ENCODE measurements around the gene CLDN12. TPM values are rescaled to one million over a fixed set of nuclear protein-coding genes. Genes with fewer than 3 reads are reported as not detected.
A peak's percentile ranks its signal among the peaks of the same experiment; 100 is the strongest.
"Not testable (repeated sequence)": the region's sequence is repeated elsewhere in the genome, so short reads cannot be mapped to it uniquely, and the experiment has no call there.

Gene CLDN12
- total RNA-seq, 4 donors from 2014 or later: 17.6 to 33.6 (median 20.1) TPM

DNA sequence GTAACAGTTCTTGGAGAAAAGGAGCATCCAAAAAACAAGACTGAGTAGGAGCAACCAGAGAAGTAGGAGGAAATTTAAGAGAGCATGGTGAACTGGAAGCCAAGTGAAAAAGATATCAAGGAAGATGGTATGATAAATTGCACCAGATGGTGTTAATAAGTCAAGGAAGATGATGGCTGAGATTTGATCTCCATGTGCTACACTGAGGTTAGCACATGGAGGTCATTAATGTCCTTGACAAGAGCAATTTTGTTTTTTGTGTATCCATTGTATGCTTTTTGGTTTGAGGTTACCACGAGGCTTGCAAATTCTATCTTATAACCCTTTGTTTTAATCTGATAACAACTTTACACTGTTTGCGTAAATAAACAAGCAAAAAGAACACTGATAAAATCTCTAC lies 54.8 kb downstream of the CLDN12 start:
- Histone ChIP-seq H3K27me3 (no peaks in the 10 kb centered on the region), H3K4me3 (no peak overlapping the region), H3K36me3 (no peaks in the 10 kb centered on the region), H3K27ac (replicated peaks in 1 of 4) (no peak overlapping the region), H3K4me1 (peaks cover 0 to 13% (median 6%) of the 10 kb centered on the region in 4 donors), H3K9me3 (no peaks in the 10 kb centered on the region)
- intact Hi-C loops (cut with DNase I): loop anchor here (10.0 kb wide), 1 partner anchor 167 kb away; no protein-coding TSS in a partner anchor
- WGBS: 86% methylated on average over 2 of the region's 2 CpGs
- DNase-seq (ENCODE audit: extremely low spot score): no peak
- TF ChIP-seq, protein P1, sequence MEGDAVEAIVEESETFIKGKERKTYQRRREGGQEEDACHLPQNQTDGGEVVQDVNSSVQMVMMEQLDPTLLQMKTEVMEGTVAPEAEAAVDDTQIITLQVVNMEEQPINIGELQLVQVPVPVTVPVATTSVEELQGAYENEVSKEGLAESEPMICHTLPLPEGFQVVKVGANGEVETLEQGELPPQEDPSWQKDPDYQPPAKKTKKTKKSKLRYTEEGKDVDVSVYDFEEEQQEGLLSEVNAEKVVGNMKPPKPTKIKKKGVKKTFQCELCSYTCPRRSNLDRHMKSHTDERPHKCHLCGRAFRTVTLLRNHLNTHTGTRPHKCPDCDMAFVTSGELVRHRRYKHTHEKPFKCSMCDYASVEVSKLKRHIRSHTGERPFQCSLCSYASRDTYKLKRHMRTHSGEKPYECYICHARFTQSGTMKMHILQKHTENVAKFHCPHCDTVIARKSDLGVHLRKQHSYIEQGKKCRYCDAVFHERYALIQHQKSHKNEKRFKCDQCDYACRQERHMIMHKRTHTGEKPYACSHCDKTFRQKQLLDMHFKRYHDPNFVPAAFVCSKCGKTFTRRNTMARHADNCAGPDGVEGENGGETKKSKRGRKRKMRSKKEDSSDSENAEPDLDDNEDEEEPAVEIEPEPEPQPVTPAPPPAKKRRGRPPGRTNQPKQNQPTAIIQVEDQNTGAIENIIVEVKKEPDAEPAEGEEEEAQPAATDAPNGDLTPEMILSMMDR (IDR thresholded peaks at IDR 0.05): no peak
- no peak for TF ChIP-seq POLR2A (IDR thresholded peaks at IDR 0.05; ENCODE audit: low read depth)
- TF ChIP-seq EP300 (IDR thresholded peaks at IDR 0.05): no peak
- TF ChIP-seq POLR2AphosphoS5 (IDR thresholded peaks at IDR 0.05): no peak

- intact Hi-C loops (cut with DNase I): loop anchor here (10.0 kb wide), 1 partner anchor 165 kb away; no protein-coding TSS in a partner anchor
- 83% methylated on average over 4 of the region's 4 CpGs for WGBS
These were observed 56.6 kb downstream of the CLDN12 start for GRCh38 chr7:90459888-90460287.

DNA sequence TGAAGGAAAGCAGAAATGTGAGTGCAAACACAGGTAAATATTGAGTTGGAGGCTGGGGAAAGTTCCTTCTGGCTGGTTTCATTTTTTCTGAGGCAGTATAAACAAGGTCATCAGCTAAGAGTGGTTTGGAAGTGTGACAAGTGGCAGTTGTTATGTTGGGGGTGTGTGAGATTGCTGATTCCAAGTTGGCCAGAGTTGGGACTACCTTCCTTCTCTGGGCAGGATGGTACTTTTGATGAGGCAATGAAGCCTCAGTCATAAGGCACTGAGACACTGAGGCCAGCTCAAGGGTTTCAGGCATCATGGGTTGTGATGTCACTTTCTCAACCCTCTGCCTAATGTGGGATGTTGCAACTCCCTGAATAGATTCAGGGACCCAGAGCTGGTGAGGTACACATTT lies 58.0 kb downstream of the CLDN12 start:
- Histone ChIP-seq H3K27ac (replicated peaks in 1 of 4) (no peak overlapping the region), H3K36me3 (no peaks in the 10 kb centered on the region), H3K27me3 (no peaks in the 10 kb centered on the region), H3K4me1 (peaks cover 0 to 6% (median 5%) of the 10 kb centered on the region in 4 donors), H3K9me3 (no peaks in the 10 kb centered on the region), H3K4me3 (no peak overlapping the region)
- DNase-seq (ENCODE audit: extremely low spot score): no peak
- TF ChIP-seq POLR2A (IDR thresholded peaks at IDR 0.05; ENCODE audit: low read depth): no peak
- TF ChIP-seq, protein P1 (IDR thresholded peaks at IDR 0.05): no peak
- no peak for TF ChIP-seq EP300 (IDR thresholded peaks at IDR 0.05)
- no peak for TF ChIP-seq POLR2AphosphoS5 (IDR thresholded peaks at IDR 0.05)
- intact Hi-C loops (cut with DNase I): no loop called here

More at GRCh38 chr7:90459888-90460287, 56.6 kb downstream of the CLDN12 start:
- H3K27ac ChIP-seq (replicated peaks in 1 of 4): no peak overlapping the region
- TF ChIP-seq POLR2A (IDR thresholded peaks at IDR 0.05; ENCODE audit: low read depth) (no peak), EP300 (IDR thresholded peaks at IDR 0.05) (no peak), POLR2AphosphoS5 (IDR thresholded peaks at IDR 0.05) (no peak)
- TF ChIP-seq, protein P1 (IDR thresholded peaks at IDR 0.05): no peak
- H3K4me1 ChIP-seq: peaks cover 0 to 15% (median 9%) of the 10 kb centered on the region in 4 donors
- DNase-seq (ENCODE audit: extremely low spot score): no peak
- H3K9me3 ChIP-seq: no peaks in the 10 kb centered on the region
- no peak overlapping the region for H3K4me3 ChIP-seq
- no peaks in the 10 kb centered on the region for H3K36me3 ChIP-seq
- no peaks in the 10 kb centered on the region for H3K27me3 ChIP-seq

DNA sequence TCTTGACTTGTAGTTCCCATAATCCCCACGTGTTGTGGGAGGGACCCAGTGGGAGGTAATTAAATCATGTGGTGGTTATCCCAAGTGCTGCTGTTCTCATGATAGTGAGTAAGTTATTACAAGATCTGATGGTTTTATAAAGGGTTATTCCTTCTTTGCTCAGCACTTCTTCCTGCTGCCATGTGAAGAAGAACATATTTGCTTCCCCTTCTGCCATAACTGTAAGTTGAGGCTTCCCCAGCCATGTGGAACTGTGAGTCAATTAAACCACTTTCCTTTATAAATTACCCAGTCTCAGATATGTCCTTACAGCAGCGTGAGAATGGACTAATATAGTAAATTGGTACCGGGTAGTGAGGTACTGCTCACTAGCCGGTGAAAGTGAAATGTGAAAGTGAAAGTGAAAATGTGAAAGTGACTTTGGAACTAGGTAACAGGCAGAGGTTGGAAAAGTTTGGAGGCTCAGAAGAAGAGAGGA lies 59.9 kb downstream of the CLDN12 start:
- intact Hi-C loops (cut with DNase I); H3K27me3 ChIP-seq; DNase-seq (ENCODE audit: extremely low spot score); H3K36me3 ChIP-seq; H3K9me3 ChIP-seq; H3K4me1 ChIP-seq: not testable (repeated sequence)
- H3K27ac ChIP-seq (replicated peaks in 1 of 4): peak overlapping the region; percentile 5 to 64 (median 42)
- 38% methylated on average over 4 of the region's 4 CpGs for WGBS
- peak overlapping the region; percentile 43 to 56 (median 50) for H3K4me3 ChIP-seq

Other genes with a start within 250 kb of the CLDN12 start
- gene STEAP1, start 249.0 kb upstream of the CLDN12 start, total RNA-seq: 10 to 100 TPM in 1 of 4 donors, 1 to 10 TPM in 3; 2.9 to 14.6 (median 8.8) TPM
- 10 to 100 TPM; 16.1 to 22.5 (median 19.3) TPM for gene STEAP2, start 191.7 kb upstream of the CLDN12 start, total RNA-seq
- gene CFAP69, start 158.3 kb upstream of the CLDN12 start, total RNA-seq: 1 to 10 TPM; 3.0 to 8.6 (median 7.5) TPM
- gene FAM237B, start 82.2 kb upstream of the CLDN12 start, total RNA-seq: not detected
- 10 to 100 TPM in 3 of 4 donors, 1 to 10 TPM in 1; 9.6 to 14.4 (median 12.4) TPM for gene GTPBP10, start 56.7 kb upstream of the CLDN12 start, total RNA-seq
- gene PTTG1IP2, start 66.2 kb downstream of the CLDN12 start, total RNA-seq: not detected
- gene CDK14, start 192.9 kb downstream of the CLDN12 start, total RNA-seq: 10 to 100 TPM in 3 of 4 donors, 1 to 10 TPM in 1; 9.6 to 17.7 (median 14.3) TPM